GM10248 (cell line): ENCODE measurements around the gene ALKBH5.
A peak's percentile ranks its signal among the peaks of the same experiment; 100 is the strongest.

Source experiments
- CTCF ChIA-PET: fragments of 300-600 bp; sonication (Branson Sonifier 250); formaldehyde crosslinking; extraction: SDS; loops from one replicate; lab custom pipeline; 2021; ENCODE audit warnings: antibody characterized with exemption; lab: Yijun Ruan, JAX
- POLR2A ChIA-PET: fragments of 350-650 bp; sonication (Branson Sonifier 250); formaldehyde crosslinking; extraction: SDS; loops from one replicate; lab custom pipeline; 2020; ENCODE audit warnings: antibody characterized with exemption; lab: Yijun Ruan, JAX
- DNase-seq: peaks from one replicate; pipeline ENCODE4 v3.0.0; 2012; ENCODE audit errors: extremely low spot score
- TF ChIP-seq, protein P1 (sequence below): IDR thresholded peaks from 2 replicates; pipeline ENCODE4 v1.5.1; 2012; ENCODE audit warnings: mild to moderate bottlenecking, low read depth; ENCODE audit errors: extremely low read depth, missing control alignments, control extremely low read depth

Gene ALKBH5

DNA sequence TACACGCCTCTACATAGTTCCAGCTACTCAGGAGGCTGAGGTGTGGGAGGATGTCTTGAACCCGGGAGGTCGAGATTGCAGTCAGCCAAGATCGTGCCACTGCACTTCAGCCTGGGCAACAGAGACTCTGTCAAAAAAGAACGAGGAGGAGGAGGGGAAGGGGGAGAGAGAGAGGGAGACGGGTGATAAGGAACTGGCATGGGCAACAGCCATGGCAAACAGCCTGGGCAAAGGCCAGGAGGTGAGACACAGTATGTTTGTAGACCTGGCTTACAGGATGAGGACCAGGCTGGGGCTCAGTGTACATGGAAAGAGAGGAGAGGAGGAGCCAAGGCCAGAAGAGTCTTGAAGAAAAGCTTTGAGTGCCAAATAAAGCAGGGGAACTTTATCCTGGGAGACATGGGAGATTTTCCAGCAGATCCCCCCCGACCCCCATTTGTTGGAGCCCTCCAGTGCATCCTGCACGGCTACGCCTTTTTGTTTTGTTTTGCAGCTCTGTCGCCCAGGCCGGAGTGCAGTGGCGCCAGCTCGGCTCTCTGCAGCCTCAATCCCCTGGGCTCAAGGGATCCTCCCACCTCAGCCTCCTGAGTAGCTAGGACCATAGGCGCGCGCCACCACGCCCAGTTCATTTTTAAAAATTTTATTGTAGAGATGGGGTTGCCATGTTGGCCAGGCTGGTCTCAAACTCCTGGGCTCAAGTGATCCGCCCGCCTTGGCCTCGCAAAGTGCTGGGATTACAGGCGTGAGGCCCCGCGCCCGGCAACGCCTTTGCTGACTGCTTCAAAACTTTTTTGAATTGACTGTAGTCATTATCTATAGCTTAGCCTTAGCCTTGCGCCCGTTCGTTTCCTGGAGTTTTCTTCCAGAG is 1.3 kb upstream of the ALKBH5 start:
- ChIA-PET POLR2A (interaction anchor here (1.1 to 1.6 kb wide), 4 partner anchors 21 to 42 kb away, joined by 3 to 4 read pairs (median 3); no protein-coding TSS in a partner anchor), CTCF (interaction anchor here (1.0 to 7.5 kb wide), 8 partner anchors 10 to 41 kb away, joined by 3 to 51 read pairs (median 6); no protein-coding TSS in a partner anchor)
- TF ChIP-seq, protein P1, sequence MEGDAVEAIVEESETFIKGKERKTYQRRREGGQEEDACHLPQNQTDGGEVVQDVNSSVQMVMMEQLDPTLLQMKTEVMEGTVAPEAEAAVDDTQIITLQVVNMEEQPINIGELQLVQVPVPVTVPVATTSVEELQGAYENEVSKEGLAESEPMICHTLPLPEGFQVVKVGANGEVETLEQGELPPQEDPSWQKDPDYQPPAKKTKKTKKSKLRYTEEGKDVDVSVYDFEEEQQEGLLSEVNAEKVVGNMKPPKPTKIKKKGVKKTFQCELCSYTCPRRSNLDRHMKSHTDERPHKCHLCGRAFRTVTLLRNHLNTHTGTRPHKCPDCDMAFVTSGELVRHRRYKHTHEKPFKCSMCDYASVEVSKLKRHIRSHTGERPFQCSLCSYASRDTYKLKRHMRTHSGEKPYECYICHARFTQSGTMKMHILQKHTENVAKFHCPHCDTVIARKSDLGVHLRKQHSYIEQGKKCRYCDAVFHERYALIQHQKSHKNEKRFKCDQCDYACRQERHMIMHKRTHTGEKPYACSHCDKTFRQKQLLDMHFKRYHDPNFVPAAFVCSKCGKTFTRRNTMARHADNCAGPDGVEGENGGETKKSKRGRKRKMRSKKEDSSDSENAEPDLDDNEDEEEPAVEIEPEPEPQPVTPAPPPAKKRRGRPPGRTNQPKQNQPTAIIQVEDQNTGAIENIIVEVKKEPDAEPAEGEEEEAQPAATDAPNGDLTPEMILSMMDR, result no peak
- DNase-seq, result no peak

DNA sequence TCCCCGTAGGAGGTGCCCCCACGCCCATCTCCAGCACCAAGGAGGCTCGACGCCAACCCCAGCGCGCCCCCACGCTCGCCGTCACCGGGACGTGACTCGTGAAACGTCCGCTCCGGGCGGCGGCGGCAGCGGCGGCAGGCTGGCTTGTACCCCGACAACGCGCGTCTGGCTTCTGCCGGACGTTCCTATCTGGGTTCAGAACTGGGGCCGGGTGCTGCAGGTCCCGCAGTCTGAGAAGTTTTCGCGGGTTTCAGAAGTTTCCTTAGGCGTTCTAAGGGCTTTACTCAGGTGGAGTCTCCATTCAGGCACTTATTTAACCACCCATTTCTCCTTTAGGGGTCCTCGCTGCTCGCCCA is 672 bp upstream of the ALKBH5 start:
- DNase-seq, result peak; percentile 84
- ChIA-PET POLR2A (interaction anchor here (1.1 to 1.6 kb wide), 4 partner anchors 21 to 43 kb away, joined by 3 to 4 read pairs (median 3); no protein-coding TSS in a partner anchor), CTCF (interaction anchor here (1.1 to 7.5 kb wide), 8 partner anchors 10 to 42 kb away, joined by 3 to 51 read pairs (median 6); no protein-coding TSS in a partner anchor)
- TF ChIP-seq, protein P1, result no peak

DNA sequence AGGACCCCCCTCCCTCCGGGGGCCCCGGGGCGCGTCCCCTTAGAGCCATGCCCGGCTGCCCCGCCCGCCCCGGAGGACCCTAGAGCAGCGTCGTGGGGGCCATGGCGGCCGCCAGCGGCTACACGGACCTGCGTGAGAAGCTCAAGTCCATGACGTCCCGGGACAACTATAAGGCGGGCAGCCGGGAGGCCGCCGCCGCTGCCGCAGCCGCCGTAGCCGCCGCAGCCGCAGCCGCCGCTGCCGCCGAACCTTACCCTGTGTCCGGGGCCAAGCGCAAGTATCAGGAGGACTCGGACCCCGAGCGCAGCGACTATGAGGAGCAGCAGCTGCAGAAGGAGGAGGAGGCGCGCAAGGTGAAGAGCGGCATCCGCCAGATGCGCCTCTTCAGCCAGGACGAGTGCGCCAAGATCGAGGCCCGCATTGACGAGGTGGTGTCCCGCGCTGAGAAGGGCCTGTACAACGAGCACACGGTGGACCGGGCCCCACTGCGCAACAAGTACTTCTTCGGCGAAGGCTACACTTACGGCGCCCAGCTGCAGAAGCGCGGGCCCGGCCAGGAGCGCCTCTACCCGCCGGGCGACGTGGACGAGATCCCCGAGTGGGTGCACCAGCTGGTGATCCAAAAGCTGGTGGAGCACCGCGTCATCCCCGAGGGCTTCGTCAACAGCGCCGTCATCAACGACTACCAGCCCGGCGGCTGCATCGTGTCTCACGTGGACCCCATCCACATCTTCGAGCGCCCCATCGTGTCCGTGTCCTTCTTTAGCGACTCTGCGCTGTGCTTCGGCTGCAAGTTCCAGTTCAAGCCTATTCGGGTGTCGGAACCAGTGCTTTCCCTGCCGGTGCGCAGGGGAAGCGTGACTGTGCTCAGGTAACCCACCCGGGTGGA is 759 bp downstream of the ALKBH5 start:
- POLR2A ChIA-PET, result interaction anchor here (1.4 to 1.6 kb wide), 3 partner anchors 39 to 134 kb away, joined by 3 to 4 read pairs (median 3); no protein-coding TSS in a partner anchor
- peak; percentile 45 for DNase-seq
- TF ChIP-seq, protein P1, result peak; percentile 19
- CTCF ChIA-PET, result interaction anchor here (0.7 to 7.5 kb wide), 12 partner anchors 13 to 98 kb away, joined by 3 to 51 read pairs (median 4); no protein-coding TSS in a partner anchor

DNA sequence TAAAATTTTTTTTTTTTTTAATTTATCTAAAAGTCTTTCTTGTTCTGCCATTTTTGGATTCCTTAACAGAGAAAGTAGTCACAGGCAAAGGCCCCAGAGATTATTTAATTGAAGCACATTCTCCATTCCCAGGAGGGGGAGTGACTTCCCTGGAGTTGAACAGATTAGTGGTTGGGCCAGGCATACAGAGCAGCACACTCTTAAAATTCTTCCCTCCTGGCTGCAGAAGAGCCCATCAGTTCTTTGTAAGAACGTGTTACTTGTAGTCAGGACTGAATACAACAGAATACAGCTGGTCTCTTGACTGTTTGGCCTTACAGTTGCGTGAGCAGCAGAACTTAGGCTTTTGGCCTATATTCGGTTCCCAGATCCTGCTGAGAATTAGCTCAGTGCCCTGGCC is 1.8 kb downstream of the ALKBH5 start:
- DNase-seq, result no peak
- TF ChIP-seq, protein P1, result no peak
- ChIA-PET POLR2A (no interaction called here), CTCF (interaction anchor here (1.0 to 7.5 kb wide), 6 partner anchors 9 to 44 kb away, joined by 3 to 51 read pairs (median 4); no protein-coding TSS in a partner anchor)

DNA sequence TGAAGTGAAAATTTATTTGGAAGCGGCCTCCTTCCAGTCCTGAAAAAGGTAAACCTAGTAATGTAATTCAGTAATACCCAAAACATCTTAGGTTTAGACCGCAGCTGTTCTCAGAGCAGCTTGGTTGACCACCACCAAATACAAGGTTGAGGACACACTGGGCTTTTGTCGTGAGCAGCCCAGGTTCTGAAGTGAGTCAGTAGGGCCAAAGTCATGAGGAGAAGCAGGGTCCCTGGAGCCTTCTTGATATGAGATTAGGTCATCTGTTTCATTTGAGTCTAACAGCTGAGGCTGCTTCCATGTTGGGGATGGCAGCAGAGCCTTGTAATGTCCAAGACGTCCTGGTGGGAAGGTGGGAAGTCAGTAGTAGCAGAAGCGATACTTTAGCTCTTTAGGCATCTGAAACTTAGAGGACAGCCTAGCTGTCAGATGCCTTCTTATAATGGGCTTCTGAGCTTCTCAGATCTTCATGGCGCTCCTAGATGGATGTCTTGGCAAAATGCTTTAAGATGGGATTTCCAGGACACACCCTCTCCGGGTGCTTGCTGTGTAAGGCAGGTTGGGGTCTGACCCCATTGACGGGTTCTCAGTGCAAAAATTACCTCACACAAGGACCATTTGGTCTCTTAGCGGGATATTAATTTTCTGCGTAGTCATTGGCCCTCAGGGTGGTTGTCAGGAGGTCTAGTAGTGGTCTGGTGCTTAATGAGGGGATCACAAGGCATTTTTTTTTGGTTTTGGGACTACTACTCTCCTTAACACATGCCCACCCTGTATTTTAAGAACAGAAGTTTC is 2.4 kb downstream of the ALKBH5 start:
- DNase-seq, result no peak
- POLR2A ChIA-PET, result no interaction called here
- CTCF ChIA-PET, result interaction anchor here (1.0 to 7.5 kb wide), 6 partner anchors 8 to 45 kb away, joined by 3 to 51 read pairs (median 4); no protein-coding TSS in a partner anchor
- TF ChIP-seq, protein P1, result no peak
